ENCODE data around the gene SH3RF3.
A peak's percentile ranks its signal among the peaks of the same experiment; 100 is the strongest.
"Not testable (repeated sequence)": the region's sequence is repeated elsewhere in the genome, so short reads cannot be mapped to it uniquely, and the experiment has no call there.

The SH3RF3 gene

GRCh38 chr2:109157563-109158105 lies 28.6 kb downstream of the SH3RF3 start:
- no peak for DNase-seq (ENCODE audit: low read depth in 2 of 2)

GRCh38 chr2:109158237-109158636 lies 29.2 kb downstream of the SH3RF3 start:
- no peak for DNase-seq (ENCODE audit: low read depth in 2 of 2)

- no peak for DNase-seq (ENCODE audit: low read depth in 2 of 2)
Measured at GRCh38 chr2:109159096-109159495, 30.1 kb downstream of the SH3RF3 start.

DNA sequence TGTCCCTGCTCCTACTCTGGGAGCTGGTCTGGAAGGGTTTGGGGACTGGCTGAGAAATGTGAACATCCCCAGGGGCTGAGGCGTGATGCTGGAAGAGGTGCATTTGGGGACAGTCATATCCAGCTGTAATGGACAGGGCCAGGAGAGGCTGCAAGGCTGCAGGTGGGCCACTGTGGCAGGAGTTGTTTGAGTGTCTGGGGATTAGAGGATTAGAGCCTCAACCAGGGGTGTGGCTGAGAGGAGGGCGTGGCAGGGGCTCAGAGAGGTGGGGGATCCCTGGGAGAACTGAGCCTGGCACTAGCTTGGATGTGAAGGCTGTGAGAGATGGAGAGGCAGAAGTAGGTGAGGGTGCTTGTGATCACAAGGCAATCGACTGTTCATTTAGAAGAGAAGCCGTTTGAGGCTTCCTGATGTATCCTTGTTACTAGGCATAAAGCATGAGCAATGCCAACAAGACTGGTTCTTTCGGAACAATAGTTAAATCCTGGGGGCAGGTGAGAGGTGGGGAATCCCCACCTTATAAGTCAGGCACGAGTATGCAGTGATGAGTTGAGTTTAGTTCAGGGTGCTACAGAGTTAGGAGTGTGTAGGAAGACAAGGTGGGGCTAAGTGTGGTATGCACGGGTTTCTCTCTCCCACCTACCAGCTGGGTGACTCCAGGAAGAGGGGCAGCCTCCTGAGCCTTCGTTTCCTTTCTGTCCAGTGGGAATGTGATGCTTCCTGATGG lies 31.9 kb downstream of the SH3RF3 start:
- DNase-seq (ENCODE audit: low read depth in 2 of 2), result no peak

GRCh38 chr2:109162367-109162766 lies 33.4 kb downstream of the SH3RF3 start:
- not testable (repeated sequence) for DNase-seq (ENCODE audit: low read depth in 2 of 2)

- DNase-seq (ENCODE audit: low read depth in 2 of 2), result no peak
Measured at GRCh38 chr2:109162999-109163398, 34.0 kb downstream of the SH3RF3 start.

DNA sequence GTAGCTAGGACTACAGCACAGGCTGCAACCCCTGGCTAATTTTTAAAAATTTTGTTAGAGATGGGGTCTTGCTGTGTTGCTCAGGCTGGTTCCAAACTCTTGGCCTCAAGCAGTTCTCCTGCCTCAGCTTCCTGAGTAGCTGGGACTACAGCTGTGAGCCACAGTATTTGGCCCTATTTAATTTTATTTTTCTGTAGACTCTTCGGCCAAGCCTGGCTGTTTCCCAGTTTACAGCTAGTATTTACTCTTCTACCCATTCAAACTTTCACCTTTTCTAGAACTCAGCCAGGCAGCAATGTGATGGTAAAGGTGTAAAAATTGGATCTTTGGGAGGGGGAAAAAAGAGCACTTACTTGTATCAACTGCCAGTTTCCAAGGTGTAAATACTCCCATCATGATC lies 35.3 kb downstream of the SH3RF3 start:
- DNase-seq (ENCODE audit: low read depth in 2 of 2), result no peak

- DNase-seq (ENCODE audit: low read depth in 2 of 2), result peak; percentile 47 to 51
Measured at GRCh38 chr2:109164739-109165221, 35.8 kb downstream of the SH3RF3 start.

DNA sequence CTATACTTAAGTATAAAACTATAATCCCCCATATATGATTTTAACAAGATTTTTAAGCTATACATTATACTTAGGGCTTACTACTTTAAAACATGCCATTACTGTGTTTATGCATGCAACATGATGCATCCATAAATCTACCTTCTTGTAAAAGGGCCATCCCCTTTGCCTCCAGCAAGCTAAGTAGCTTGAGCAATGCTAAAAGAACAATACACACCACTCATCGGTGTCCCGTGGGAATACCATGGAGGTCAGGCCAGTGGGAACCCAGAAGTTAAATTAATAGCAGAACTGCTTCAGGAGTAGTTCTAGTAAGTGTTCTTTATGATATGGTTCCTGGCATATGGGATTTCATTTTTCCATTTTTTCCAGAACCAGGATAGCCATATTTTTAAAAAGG lies 37.8 kb downstream of the SH3RF3 start:
- peak; percentile 46 to 54 for DNase-seq (ENCODE audit: low read depth in 2 of 2)

GRCh38 chr2:109168086-109168485 lies 39.1 kb downstream of the SH3RF3 start:
- DNase-seq (ENCODE audit: low read depth in 2 of 2), result peak in 1 of 2 experiments; percentile 24

GRCh38 chr2:109168716-109169115 lies 39.7 kb downstream of the SH3RF3 start:
- no peak for DNase-seq (ENCODE audit: low read depth in 2 of 2)

GRCh38 chr2:109170645-109171044 lies 41.6 kb downstream of the SH3RF3 start:
- DNase-seq (ENCODE audit: low read depth in 2 of 2), result no peak

- peak; percentile 85 to 88 for DNase-seq (ENCODE audit: low read depth in 2 of 2)
Measured at GRCh38 chr2:109171444-109172334, 42.7 kb downstream of the SH3RF3 start.

DNA sequence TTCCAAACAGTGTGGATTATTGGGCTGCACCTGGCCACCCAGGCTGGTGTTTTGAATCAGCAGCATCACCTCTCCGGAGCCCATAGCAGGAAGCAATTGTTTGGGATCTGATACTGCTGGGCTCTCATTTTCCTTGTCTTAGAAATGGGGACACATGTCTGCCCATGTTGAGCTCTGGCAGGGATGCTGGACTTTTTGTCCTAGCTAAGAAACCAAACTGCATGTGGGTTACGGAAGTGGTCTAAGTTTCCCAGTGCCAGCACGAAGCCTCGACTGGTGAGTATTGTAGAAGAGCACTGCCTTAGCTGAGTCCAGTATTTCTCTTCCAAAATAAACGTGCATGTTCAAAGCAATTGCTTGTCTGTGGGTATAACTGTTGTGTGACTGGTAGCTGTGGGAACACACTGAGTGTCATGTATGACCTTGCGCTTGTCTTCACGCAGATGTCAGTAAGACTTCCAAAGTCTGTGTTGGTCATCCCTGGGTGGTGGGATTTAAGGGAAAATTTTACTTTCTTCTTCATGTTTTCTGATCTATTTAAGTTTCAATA lies 43.6 kb downstream of the SH3RF3 start:
- DNase-seq (ENCODE audit: low read depth in 2 of 2), result no peak

- DNase-seq (ENCODE audit: low read depth in 2 of 2), result peak; percentile 61 to 62
Measured at GRCh38 chr2:109173311-109174171, 44.5 kb downstream of the SH3RF3 start.

GRCh38 chr2:109174214-109174613 lies 45.2 kb downstream of the SH3RF3 start:
- no peak for DNase-seq (ENCODE audit: low read depth in 2 of 2)

- no peak for DNase-seq (ENCODE audit: low read depth in 2 of 2)
Measured at GRCh38 chr2:109174626-109175349, 45.8 kb downstream of the SH3RF3 start.

DNA sequence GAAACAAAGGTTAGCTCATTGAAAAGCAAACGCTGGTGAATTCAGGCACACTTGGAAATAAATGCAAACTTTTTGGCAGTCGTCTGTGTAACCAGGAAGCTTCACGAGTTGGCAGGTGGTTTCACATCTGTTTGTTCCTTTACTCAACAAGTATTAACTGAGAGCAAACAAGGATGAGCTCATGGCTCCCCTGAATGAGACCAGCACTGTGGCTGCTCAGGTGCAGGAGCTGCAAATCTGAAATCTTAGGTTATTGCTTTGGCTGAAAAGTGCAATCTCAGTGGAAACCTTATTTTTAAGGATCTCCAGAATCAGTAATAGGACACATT lies 46.3 kb downstream of the SH3RF3 start:
- DNase-seq (ENCODE audit: low read depth in 2 of 2), result no peak

- DNase-seq (ENCODE audit: low read depth in 2 of 2), result no peak
Measured at GRCh38 chr2:109176928-109177327, 47.9 kb downstream of the SH3RF3 start.

DNA sequence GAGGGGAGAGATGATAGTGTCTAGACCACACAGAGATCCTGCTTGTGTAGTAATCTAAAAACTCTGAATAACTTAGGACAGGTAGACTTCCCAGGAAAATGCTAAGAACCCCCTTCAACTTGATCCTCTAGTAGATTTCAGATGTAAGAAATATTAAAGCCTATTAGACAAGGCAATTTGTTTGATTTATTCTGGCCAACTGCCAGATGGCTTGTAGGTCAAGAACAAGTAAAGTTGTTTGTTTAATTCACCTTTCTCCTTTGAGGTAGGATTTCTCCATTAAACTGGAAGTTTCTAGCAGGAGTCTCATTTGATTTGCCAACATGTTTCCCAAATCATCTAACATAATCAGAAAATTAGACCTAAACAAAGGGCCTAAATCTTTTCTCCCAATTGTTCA lies 48.6 kb downstream of the SH3RF3 start:
- no peak for DNase-seq (ENCODE audit: low read depth in 2 of 2)

DNA sequence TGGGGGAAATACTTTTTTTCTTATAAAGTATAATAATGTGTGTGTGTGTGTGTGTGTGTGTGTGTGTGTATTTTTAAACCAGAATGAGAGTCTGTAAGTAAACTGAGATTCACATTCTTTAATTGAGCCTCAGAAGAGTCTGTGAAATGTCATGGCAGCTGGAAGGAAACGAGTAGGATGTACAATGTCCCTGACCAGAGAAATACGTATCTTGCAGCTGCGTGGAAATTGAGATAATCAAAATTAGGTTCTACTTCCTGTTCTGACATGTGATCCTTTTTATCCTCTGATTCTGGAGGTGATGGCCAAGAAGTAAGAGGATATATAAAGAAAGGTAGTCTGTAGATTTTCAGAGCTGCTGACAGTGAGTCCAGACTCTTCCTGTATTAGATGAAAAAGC lies 50.0 kb downstream of the SH3RF3 start:
- no peak for DNase-seq (ENCODE audit: low read depth in 2 of 2)

Data from fibroblast of skin of left biceps (primary cell).